Astrocyte (in vitro differentiated cells and primary cell): ENCODE measurements around the gene DUSP6. TPM values are rescaled to one million over a fixed set of nuclear protein-coding genes. Genes with fewer than 3 reads are reported as not detected.

ENCODE experiments used
- DNase-seq: peaks from one replicate; pipeline ENCODE4 v3.0.0-alpha.2; 2010; ENCODE audit warnings: low read depth
- FAIRE-seq: peaks from 2 replicates; lab custom pipeline; 2011; peaks lifted over from hg19 to GRCh38; lab: Jason Lieb, UNC
- H2AFZ ChIP-seq: 2 replicates; pipeline ENCODE4 v1.6.0; 2012; ENCODE audit warnings: low read depth, low read length, inconsistent platforms
- H3K27ac ChIP-seq: 2 replicates; pipeline ENCODE4 v1.5.1; 2011; ENCODE audit warnings: low read depth, low read length, inconsistent platforms
- H3K27me3 ChIP-seq: 2 replicates; pipeline ENCODE4 v1.6.0; 2011; ENCODE audit warnings: low read length, inconsistent platforms; ENCODE audit not compliant: insufficient read depth
- H3K36me3 ChIP-seq: 2 replicates; pipeline ENCODE4 v1.5.1; 2011; ENCODE audit warnings: low read length, inconsistent platforms; ENCODE audit not compliant: insufficient read depth
- H3K4me1 ChIP-seq: 2 replicates; pipeline ENCODE4 v1.5.1; 2011; ENCODE audit warnings: low read length, inconsistent platforms; ENCODE audit not compliant: insufficient read depth
- H3K4me2 ChIP-seq: 2 replicates; pipeline ENCODE4 v1.6.0; 2012; ENCODE audit warnings: low read length, inconsistent platforms
- H3K4me3 ChIP-seq: 2 replicates; pipeline ENCODE4 v1.5.1; 2011; ENCODE audit warnings: low read depth, mild to moderate bottlenecking, low read length, inconsistent platforms; ENCODE audit not compliant: insufficient read depth
- H3K79me2 ChIP-seq: 2 replicates; pipeline ENCODE4 v1.6.0; 2012; ENCODE audit warnings: mild to moderate bottlenecking, low read length, inconsistent platforms; ENCODE audit not compliant: insufficient read depth
- H3K9ac ChIP-seq: 2 replicates; pipeline ENCODE4 v1.6.0; 2012; ENCODE audit warnings: mild to moderate bottlenecking, low read length, inconsistent platforms
- H3K9me3 ChIP-seq: 2 replicates; pipeline ENCODE4 v1.5.1; 2012; ENCODE audit warnings: low read depth, mild to moderate bottlenecking, low read length, inconsistent platforms; ENCODE audit not compliant: insufficient read depth
- H4K20me1 ChIP-seq: 2 replicates; pipeline ENCODE4 v1.6.0; 2012; ENCODE audit warnings: low read length, inconsistent platforms; ENCODE audit not compliant: insufficient read depth
- H3K27ac Mint-ChIP-seq: one replicate; pipeline ENCODE4 v1.8.0; 2021; ENCODE audit warnings: mild to moderate bottlenecking, mixed read lengths; ENCODE audit not compliant: unreplicated experiment
- H3K27me3 Mint-ChIP-seq: one replicate; pipeline ENCODE4 v1.8.0; 2021; ENCODE audit warnings: low read depth, mixed read lengths; ENCODE audit not compliant: unreplicated experiment
- H3K36me3 Mint-ChIP-seq: one replicate; pipeline ENCODE4 v1.8.0; 2021; ENCODE audit warnings: low read depth, mixed read lengths; ENCODE audit not compliant: unreplicated experiment
- H3K4me1 Mint-ChIP-seq: one replicate; pipeline ENCODE4 v1.8.0; 2021; ENCODE audit warnings: low read depth, mixed read lengths; ENCODE audit not compliant: unreplicated experiment
- H3K4me3 Mint-ChIP-seq: one replicate; pipeline ENCODE4 v1.8.0; 2021; ENCODE audit warnings: mild to moderate bottlenecking, moderate library complexity, mixed read lengths; ENCODE audit not compliant: unreplicated experiment
- H3K9me3 Mint-ChIP-seq: one replicate; pipeline ENCODE4 v1.8.0; 2021; ENCODE audit warnings: mild to moderate bottlenecking, mixed read lengths; ENCODE audit not compliant: unreplicated experiment
- CTCF ChIP-seq: IDR thresholded peaks from 2 replicates; pipeline ENCODE4 v1.5.1; 2011; ENCODE audit warnings: low read depth, mild to moderate bottlenecking, inconsistent platforms, low read length, moderate library complexity; ENCODE audit not compliant: insufficient read depth
- EZH2 ChIP-seq: IDR thresholded peaks from 2 replicates; pipeline ENCODE4 v1.6.1; 2012; ENCODE audit warnings: mild to moderate bottlenecking, low read length, inconsistent platforms; ENCODE audit not compliant: insufficient read depth
- total RNA-seq: library from RNA; stranded (reverse); gene quantifications from 2 replicates; pipeline ENCODE4 v1.2.1, GENCODE V29; 2021

DUSP6 gene
- total RNA-seq, 1 donor from 2014 or later, result 63.0 TPM

- Histone ChIP-seq H2AFZ (no peak overlapping the region), H4K20me1 (no peaks in the 10 kb centered on the region), H3K36me3 (no peaks in the 10 kb centered on the region), H3K9me3 (no peaks in the 10 kb centered on the region), H3K27me3 (no peaks in the 10 kb centered on the region), H3K4me3 (no peak overlapping the region), H3K27ac (no peak overlapping the region), H3K4me2 (no peak overlapping the region), H3K9ac (no peak overlapping the region), H3K4me1 (peaks cover 21% of the 10 kb centered on the region), H3K79me2 (no peaks in the 10 kb centered on the region)
- Mint-ChIP-seq H3K4me1 (peaks cover 30% of the 10 kb centered on the region), H3K27me3 (no peaks in the 10 kb centered on the region), H3K27ac (no peak overlapping the region), H3K4me3 (no peak overlapping the region), H3K9me3 (no peaks in the 10 kb centered on the region), H3K36me3 (no peaks in the 10 kb centered on the region)
- DNase-seq, result no peak
- FAIRE-seq, result no peak
- TF ChIP-seq EZH2 (no peak), CTCF (no peak)
Observed at GRCh38 chr12:89386138-89386537, 33.8 kb upstream of the DUSP6 start.

- Histone ChIP-seq H3K36me3 (no peaks in the 10 kb centered on the region), H3K4me2 (peak overlapping the region; percentile 66), H3K9ac (no peak overlapping the region), H3K27ac (peak overlapping the region; percentile 11), H3K4me1 (peaks cover 11% of the 10 kb centered on the region), H3K9me3 (no peaks in the 10 kb centered on the region), H4K20me1 (no peaks in the 10 kb centered on the region), H3K27me3 (no peaks in the 10 kb centered on the region), H2AFZ (no peak overlapping the region), H3K79me2 (no peaks in the 10 kb centered on the region), H3K4me3 (peak overlapping the region; percentile 0)
- no peak for DNase-seq
- no peak for TF ChIP-seq EZH2
- Mint-ChIP-seq H3K4me3 (no peak overlapping the region), H3K36me3 (no peaks in the 10 kb centered on the region), H3K9me3 (no peaks in the 10 kb centered on the region), H3K4me1 (peaks cover 19% of the 10 kb centered on the region), H3K27ac (no peak overlapping the region), H3K27me3 (no peaks in the 10 kb centered on the region)
- no peak for FAIRE-seq
Observed at GRCh38 chr12:89384807-89385206, 32.5 kb upstream of the DUSP6 start.

- DNase-seq (peak; percentile 85), FAIRE-seq (no peak)
- Histone ChIP-seq H2AFZ (peak overlapping the region; percentile 67), H3K4me1 (peaks cover 11% of the 10 kb centered on the region), H3K27me3 (no peaks in the 10 kb centered on the region), H3K4me2 (peak overlapping the region; percentile 66), H3K9ac (peak overlapping the region; percentile 5), H4K20me1 (no peaks in the 10 kb centered on the region), H3K79me2 (no peaks in the 10 kb centered on the region), H3K9me3 (no peaks in the 10 kb centered on the region), H3K4me3 (peak overlapping the region; percentile 24), H3K36me3 (no peaks in the 10 kb centered on the region), H3K27ac (peak overlapping the region; percentile 11)
- Mint-ChIP-seq H3K4me1 (peaks cover 17% of the 10 kb centered on the region), H3K4me3 (no peak overlapping the region), H3K27me3 (no peaks in the 10 kb centered on the region), H3K9me3 (no peaks in the 10 kb centered on the region), H3K36me3 (no peaks in the 10 kb centered on the region), H3K27ac (peak overlapping the region; percentile 24)
- TF ChIP-seq EZH2 (no peak), CTCF (no peak)
Observed at GRCh38 chr12:89384050-89384758, 31.9 kb upstream of the DUSP6 start.
